ENCODE measurements around the gene CACNA2D3. TPM values are rescaled to one million over a fixed set of nuclear protein-coding genes. Genes with fewer than 3 reads are reported as not detected.

Gene CACNA2D3
- total RNA-seq, 2 experiments from 2014 or later: not detected

- Histone ChIP-seq H3K4me3 (ENCODE audit: low read depth, low read length, poor library complexity, severe bottlenecking) (no peak overlapping the region), H4K20me1 (ENCODE audit: insufficient read depth, low read length) (no peaks in the 10 kb centered on the region), H3K9me3 (ENCODE audit: low read length) (no peaks in the 10 kb centered on the region), H3K4me2 (ENCODE audit: low read length) (no peak overlapping the region), H3K79me2 (ENCODE audit: insufficient read depth, low read depth, low read length) (no peaks in the 10 kb centered on the region), H3K4me1 (ENCODE audit: insufficient read depth, low read length, poor library complexity, severe bottlenecking) (no peaks in the 10 kb centered on the region), H3K9me2 (ENCODE audit: insufficient read depth, low read length) (no peaks in the 10 kb centered on the region), H3K27ac (ENCODE audit: low read depth, low read length, poor library complexity, severe bottlenecking) (no peak overlapping the region), H2AFZ (ENCODE audit: low read length) (no peak overlapping the region), H3K36me3 (ENCODE audit: insufficient read depth, low read length) (no peaks in the 10 kb centered on the region)
- BruUV-seq (replicated peaks): no TSS peak
- intact Hi-C loops (cut with micrococcal nuclease; ENCODE audit: unreplicated experiment): no loop called here
- no peak for DNase-seq (ENCODE audit: low spot score)
- ChIA-PET POLR2A (interaction anchor here (0.7 kb wide), 1 partner anchor 137 kb away, joined by 3 read pairs; no protein-coding TSS in a partner anchor), CTCF (ENCODE audit: unreplicated experiment) (no interaction called here)
- no peak for TF ChIP-seq EZH2phosphoT487 (IDR thresholded peaks at IDR 0.05; ENCODE audit: borderline replicate concordance, low read depth, low read length)
- no peak for TF ChIP-seq CTCF (conservative IDR thresholded peaks at IDR 0.05; ENCODE audit: low read length)
These were observed 537.0 kb downstream of the CACNA2D3 start for GRCh38 chr3:54659347-54659746.

GRCh38 chr3:54660714-54661132 lies 538.4 kb downstream of the CACNA2D3 start:
- no peaks in the 10 kb centered on the region for H3K4me1 ChIP-seq (ENCODE audit: insufficient read depth, low read length, poor library complexity, severe bottlenecking)
- H3K4me2 ChIP-seq (ENCODE audit: low read length): no peak overlapping the region
- H4K20me1 ChIP-seq (ENCODE audit: insufficient read depth, low read length): no peaks in the 10 kb centered on the region
- TF ChIP-seq CTCF (conservative IDR thresholded peaks at IDR 0.05; ENCODE audit: low read length): no peak
- no peak for TF ChIP-seq EZH2phosphoT487 (IDR thresholded peaks at IDR 0.05; ENCODE audit: borderline replicate concordance, low read depth, low read length)
- POLR2A ChIA-PET: interaction anchor here (0.6 to 0.7 kb wide), 2 partner anchors 45 to 496 kb away, joined by 3 to 4 read pairs; no protein-coding TSS in a partner anchor
- no peaks in the 10 kb centered on the region for H3K9me2 ChIP-seq (ENCODE audit: insufficient read depth, low read length)
- H3K4me3 ChIP-seq (ENCODE audit: low read depth, low read length, poor library complexity, severe bottlenecking): no peak overlapping the region
- H3K79me2 ChIP-seq (ENCODE audit: insufficient read depth, low read depth, low read length): no peaks in the 10 kb centered on the region
- CTCF ChIA-PET (ENCODE audit: unreplicated experiment): no interaction called here
- no peak overlapping the region for H2AFZ ChIP-seq (ENCODE audit: low read length)
- intact Hi-C loops (cut with micrococcal nuclease; ENCODE audit: unreplicated experiment): no loop called here
- no peak overlapping the region for H3K27ac ChIP-seq (ENCODE audit: low read depth, low read length, poor library complexity, severe bottlenecking)
- DNase-seq (ENCODE audit: low spot score): no peak
- H3K36me3 ChIP-seq (ENCODE audit: insufficient read depth, low read length): no peaks in the 10 kb centered on the region
- no TSS peak for BruUV-seq (replicated peaks)
- no peaks in the 10 kb centered on the region for H3K9me3 ChIP-seq (ENCODE audit: low read length)

- H3K36me3 ChIP-seq (ENCODE audit: insufficient read depth, low read length): no peaks in the 10 kb centered on the region
- TF ChIP-seq CTCF (conservative IDR thresholded peaks at IDR 0.05; ENCODE audit: low read length): no peak
- TF ChIP-seq EZH2phosphoT487 (IDR thresholded peaks at IDR 0.05; ENCODE audit: borderline replicate concordance, low read depth, low read length): no peak
- no peaks in the 10 kb centered on the region for H3K79me2 ChIP-seq (ENCODE audit: insufficient read depth, low read depth, low read length)
- no peak overlapping the region for H3K27ac ChIP-seq (ENCODE audit: low read depth, low read length, poor library complexity, severe bottlenecking)
- ChIA-PET CTCF (ENCODE audit: unreplicated experiment) (no interaction called here), POLR2A (interaction anchor here (0.6 kb wide), 1 partner anchor 496 kb away, joined by 3 read pairs; no protein-coding TSS in a partner anchor)
- no peaks in the 10 kb centered on the region for H3K9me3 ChIP-seq (ENCODE audit: low read length)
- BruUV-seq (replicated peaks): no TSS peak
- H3K4me3 ChIP-seq (ENCODE audit: low read depth, low read length, poor library complexity, severe bottlenecking): no peak overlapping the region
- no peaks in the 10 kb centered on the region for H3K4me1 ChIP-seq (ENCODE audit: insufficient read depth, low read length, poor library complexity, severe bottlenecking)
- no peaks in the 10 kb centered on the region for H3K9me2 ChIP-seq (ENCODE audit: insufficient read depth, low read length)
- no peaks in the 10 kb centered on the region for H4K20me1 ChIP-seq (ENCODE audit: insufficient read depth, low read length)
- DNase-seq (ENCODE audit: low spot score): no peak
- H2AFZ ChIP-seq (ENCODE audit: low read length): no peak overlapping the region
- intact Hi-C loops (cut with micrococcal nuclease; ENCODE audit: unreplicated experiment): no loop called here
- H3K4me2 ChIP-seq (ENCODE audit: low read length): no peak overlapping the region
These were observed 538.8 kb downstream of the CACNA2D3 start for GRCh38 chr3:54661151-54661550.
